Adrenal gland (tissue), 5 donors: ENCODE measurements around the gene DRGX.

Experiments
- CTCF ChIP-seq, 6 experiments: fragments of 450-650 bp in 4 of 6; fragments of 200-600 bp in 2 of 6; sonication (generic) in 1 of 6; IDR thresholded peaks; 1 replicate in 5 of 6; 2 replicates in 1 of 6; pipeline versions ENCODE4 v1.5.1 to v1.8.0; 2016 to 2021; ENCODE audit warnings: antibody characterized with exemption in 6 of 6, mild to moderate bottlenecking in 2 of 6, moderate library complexity in 1 of 6
- POLR2A ChIP-seq, 2 donors: fragments of 450-650 bp; IDR thresholded peaks; one replicate each; pipeline ENCODE4 v1.6.1; 2017; ENCODE audit warnings: antibody characterized with exemption in 2 of 2, mild to moderate bottlenecking in 2 of 2, moderate library complexity in 1 of 2
- donor health status: DM: no; HTN: no; CAD: no.

GRCh38 chr10:49393301-49393700, 2.6 kb downstream of the DRGX start:
- TF ChIP-seq CTCF (IDR thresholded peaks at IDR 0.05) (no peak), POLR2A (IDR thresholded peaks at IDR 0.05) (no peak)
